OCI-LY3 (cell line): Measurements from ENCODE around the gene WDFY4.

Source experiments
- H2AFZ ChIP-seq: fragments of 200-600, 300-600 bp; shearing (Covaris generic); 2 replicates; pipeline ENCODE4 v1.6.0; 2014; ENCODE audit warnings: antibody characterized with exemption, low read depth, low read length
- H3K27ac ChIP-seq: fragments of 200-600, 300-600 bp; sonication (generic); 2 replicates; pipeline ENCODE4 v1.5.1; 2014; ENCODE audit warnings: mild to moderate bottlenecking, low read length, moderate library complexity, mixed read lengths
- H3K27me3 ChIP-seq: fragments of 200-600, 300-600 bp; sonication (generic); 2 replicates; pipeline ENCODE4 v1.6.1; 2014; ENCODE audit warnings: low read depth, low read length, mixed read lengths
- H3K36me3 ChIP-seq: fragments of 200-600, 300-600 bp; sonication (generic); replicated peaks from 2 replicates; pipeline ENCODE3; 2014; ENCODE audit warnings: low read depth, low read length, mixed read lengths
- H3K4me1 ChIP-seq: fragments of 300-600, 200-600 bp; sonication (generic); 2 replicates; pipeline ENCODE4 v1.6.1; 2014; ENCODE audit warnings: low read length, mixed read lengths
- H3K4me2 ChIP-seq: fragments of 200-600, 300-600 bp; sonication (generic); 2 replicates; pipeline ENCODE4 v1.6.1; 2014; ENCODE audit warnings: low read length, mixed read lengths
- H3K4me3 ChIP-seq: fragments of 300-600, 200-600 bp; sonication (generic); 2 replicates; pipeline ENCODE4 v1.5.1; 2014; ENCODE audit warnings: antibody characterized with exemption, mild to moderate bottlenecking, low read length, moderate library complexity
- H3K79me2 ChIP-seq: fragments of 300-600, 200-600 bp; shearing (Covaris generic); 2 replicates; pipeline ENCODE4 v1.6.1; 2014; ENCODE audit warnings: mild to moderate bottlenecking, low read length, mixed read lengths
- H3K9ac ChIP-seq: fragments of 300-600, 200-600 bp; shearing (Covaris generic); 2 replicates; pipeline ENCODE4 v1.6.0; 2014; ENCODE audit warnings: mild to moderate bottlenecking, low read length, moderate library complexity
- H3K9me3 ChIP-seq: fragments of 200-600, 300-600 bp; shearing (Covaris generic); 2 replicates; pipeline ENCODE4 v1.6.1; 2014; ENCODE audit warnings: low read length, mixed read lengths; ENCODE audit not compliant: insufficient read depth
- H4K20me1 ChIP-seq: fragments of 200-600, 300-600 bp; sonication (generic); 2 replicates; pipeline ENCODE4 v1.6.1; 2016; ENCODE audit warnings: low read length, mixed read lengths; ENCODE audit not compliant: insufficient read depth
- EZH2phosphoT487 ChIP-seq: fragments of 200-600 bp; shearing (Covaris generic); IDR thresholded peaks from 2 replicates; pipeline ENCODE4 v1.6.1; 2018; ENCODE audit warnings: antibody characterized with exemption, mixed run types, low read depth
- TF ChIP-seq, protein P1 (sequence below): fragments of 200-600, 300-600 bp; sonication (generic); IDR thresholded peaks from 2 replicates; pipeline ENCODE4 v1.5.1; 2014; ENCODE audit warnings: antibody characterized with exemption, low read length, low read depth

WDFY4 gene

DNA sequence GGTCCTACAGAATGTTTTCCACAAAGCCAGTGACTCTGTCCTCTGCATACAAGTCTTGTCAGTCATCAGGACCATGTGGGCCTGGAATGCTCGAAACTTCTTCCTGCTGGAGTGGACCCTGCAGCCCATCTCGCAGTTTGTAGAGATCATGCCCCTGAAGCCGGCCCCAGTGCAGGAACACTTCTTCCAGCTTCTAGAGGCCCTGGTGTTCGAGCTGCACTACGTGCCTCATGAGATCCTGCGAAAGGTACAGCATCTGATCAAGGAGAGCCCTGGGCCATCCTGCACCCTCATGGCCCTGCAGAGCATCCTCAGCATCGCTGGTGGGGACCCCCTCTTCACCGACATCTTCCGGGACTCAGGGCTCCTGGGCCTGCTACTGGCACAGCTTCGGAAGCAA lies 46.5 kb downstream of the WDFY4 start:
- H3K4me1 ChIP-seq, result peaks cover 8% of the 10 kb centered on the region; the same call in 1 of the 2 replicates
- H2AFZ ChIP-seq, result no peak overlapping the region
- no peak overlapping the region for H3K27ac ChIP-seq
- H3K4me3 ChIP-seq, result no peak overlapping the region
- no peaks in the 10 kb centered on the region; the same call in 1 of the 2 replicates for H4K20me1 ChIP-seq
- no peak overlapping the region for H3K4me2 ChIP-seq
- TF ChIP-seq EZH2phosphoT487, result no peak
- TF ChIP-seq, protein P1, sequence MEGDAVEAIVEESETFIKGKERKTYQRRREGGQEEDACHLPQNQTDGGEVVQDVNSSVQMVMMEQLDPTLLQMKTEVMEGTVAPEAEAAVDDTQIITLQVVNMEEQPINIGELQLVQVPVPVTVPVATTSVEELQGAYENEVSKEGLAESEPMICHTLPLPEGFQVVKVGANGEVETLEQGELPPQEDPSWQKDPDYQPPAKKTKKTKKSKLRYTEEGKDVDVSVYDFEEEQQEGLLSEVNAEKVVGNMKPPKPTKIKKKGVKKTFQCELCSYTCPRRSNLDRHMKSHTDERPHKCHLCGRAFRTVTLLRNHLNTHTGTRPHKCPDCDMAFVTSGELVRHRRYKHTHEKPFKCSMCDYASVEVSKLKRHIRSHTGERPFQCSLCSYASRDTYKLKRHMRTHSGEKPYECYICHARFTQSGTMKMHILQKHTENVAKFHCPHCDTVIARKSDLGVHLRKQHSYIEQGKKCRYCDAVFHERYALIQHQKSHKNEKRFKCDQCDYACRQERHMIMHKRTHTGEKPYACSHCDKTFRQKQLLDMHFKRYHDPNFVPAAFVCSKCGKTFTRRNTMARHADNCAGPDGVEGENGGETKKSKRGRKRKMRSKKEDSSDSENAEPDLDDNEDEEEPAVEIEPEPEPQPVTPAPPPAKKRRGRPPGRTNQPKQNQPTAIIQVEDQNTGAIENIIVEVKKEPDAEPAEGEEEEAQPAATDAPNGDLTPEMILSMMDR, result no peak
- H3K9ac ChIP-seq, result no peak overlapping the region
- peaks cover 80% of the 10 kb centered on the region for H3K36me3 ChIP-seq
- no peaks in the 10 kb centered on the region for H3K9me3 ChIP-seq
- no peaks in the 10 kb centered on the region for H3K79me2 ChIP-seq
- no peaks in the 10 kb centered on the region for H3K27me3 ChIP-seq

DNA sequence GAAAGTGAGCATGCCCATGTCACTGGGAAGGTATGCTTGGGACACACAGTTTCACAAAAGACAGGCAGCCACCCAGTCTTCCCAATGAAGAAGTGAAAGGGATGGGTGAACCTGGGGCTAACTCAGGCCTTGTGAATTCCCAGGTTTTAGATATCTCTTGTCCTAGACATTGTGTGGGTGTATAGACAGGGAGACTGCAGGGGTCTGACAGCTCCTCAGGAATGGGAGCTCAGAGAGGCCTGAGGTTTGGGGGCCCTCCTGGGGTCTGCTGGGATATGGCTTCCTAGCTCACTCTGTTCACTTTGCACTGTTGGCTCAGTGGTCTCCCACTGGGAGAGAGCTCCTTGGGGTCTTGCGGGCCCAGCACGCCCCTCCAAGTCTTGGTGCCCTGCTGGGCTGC lies 47.0 kb downstream of the WDFY4 start:
- Histone ChIP-seq H3K36me3 (peaks cover 80% of the 10 kb centered on the region), H2AFZ (no peak overlapping the region), H3K9me3 (no peaks in the 10 kb centered on the region), H4K20me1 (no peaks in the 10 kb centered on the region; the same call in 1 of the 2 replicates), H3K4me2 (no peak overlapping the region), H3K27me3 (no peaks in the 10 kb centered on the region), H3K4me1 (peaks cover 8% of the 10 kb centered on the region; the same call in 1 of the 2 replicates), H3K27ac (no peak overlapping the region), H3K4me3 (no peak overlapping the region), H3K9ac (no peak overlapping the region), H3K79me2 (no peaks in the 10 kb centered on the region)
- TF ChIP-seq, protein P1, result no peak
- no peak for TF ChIP-seq EZH2phosphoT487

DNA sequence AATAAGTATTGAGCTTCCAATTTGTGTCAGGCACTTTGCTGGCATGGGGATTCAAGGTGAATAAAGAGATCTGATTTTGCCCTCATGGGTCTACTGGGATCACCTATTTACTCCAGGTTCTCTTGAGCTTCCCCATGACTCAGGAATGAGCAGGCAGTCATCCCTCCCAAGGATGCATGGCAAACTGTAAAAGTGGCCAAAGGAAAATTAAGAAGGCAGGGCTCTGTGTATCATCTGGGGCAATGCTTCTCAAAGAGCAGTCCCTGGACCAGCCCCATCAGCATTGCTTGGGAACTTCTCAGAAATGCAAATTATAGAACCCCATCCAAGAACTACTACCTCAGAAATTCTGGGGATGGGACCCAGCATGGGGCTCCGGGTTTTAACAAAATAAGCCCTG lies 48.7 kb downstream of the WDFY4 start:
- no peak overlapping the region for H3K4me3 ChIP-seq
- H4K20me1 ChIP-seq, result no peaks in the 10 kb centered on the region; the same call in 1 of the 2 replicates
- H3K36me3 ChIP-seq, result peaks cover 77% of the 10 kb centered on the region
- no peaks in the 10 kb centered on the region for H3K27me3 ChIP-seq
- no peak overlapping the region for H3K4me2 ChIP-seq
- H3K9me3 ChIP-seq, result no peaks in the 10 kb centered on the region
- TF ChIP-seq EZH2phosphoT487, result no peak
- TF ChIP-seq, protein P1, result no peak
- H3K79me2 ChIP-seq, result no peaks in the 10 kb centered on the region
- H2AFZ ChIP-seq, result no peak overlapping the region
- H3K9ac ChIP-seq, result no peak overlapping the region
- H3K4me1 ChIP-seq, result no peaks in the 10 kb centered on the region
- H3K27ac ChIP-seq, result no peak overlapping the region

DNA sequence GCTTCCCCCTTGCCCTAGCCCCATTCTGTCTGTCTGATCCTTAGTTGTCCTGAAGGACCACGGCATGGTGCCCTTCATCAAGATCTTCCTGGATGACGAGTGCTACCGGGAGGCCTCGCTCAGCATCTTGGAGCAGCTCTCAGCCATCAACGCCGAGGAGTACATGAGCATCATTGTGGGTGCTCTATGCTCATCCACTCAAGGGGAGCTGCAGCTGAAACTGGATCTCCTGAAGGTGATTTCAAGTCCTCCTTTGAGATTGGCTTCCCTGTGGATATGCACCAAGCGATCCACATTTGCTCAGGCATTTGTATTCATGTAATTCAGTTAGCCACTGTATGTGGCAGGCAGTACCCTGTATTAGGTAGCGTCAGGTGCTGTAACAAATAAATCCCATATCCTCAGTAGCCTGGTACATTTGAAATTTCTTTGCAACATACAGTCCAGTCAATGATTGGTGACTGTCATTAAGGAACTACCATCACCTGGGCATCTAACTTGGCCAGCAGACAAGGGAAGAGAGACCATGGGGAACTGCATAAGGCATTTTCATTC lies 51.2 kb downstream of the WDFY4 start:
- Histone ChIP-seq H3K4me3 (no peak overlapping the region), H3K9ac (no peak overlapping the region), H3K9me3 (no peaks in the 10 kb centered on the region), H3K4me1 (no peaks in the 10 kb centered on the region), H3K27ac (no peak overlapping the region), H3K36me3 (peaks cover 81% of the 10 kb centered on the region), H2AFZ (no peak overlapping the region), H3K27me3 (no peaks in the 10 kb centered on the region), H3K79me2 (0 out of 2 replicates have a peak, but pooled peaks cover 2% of the 10 kb centered on the region), H4K20me1 (no peaks in the 10 kb centered on the region), H3K4me2 (no peak overlapping the region)
- TF ChIP-seq, protein P1, result no peak
- no peak for TF ChIP-seq EZH2phosphoT487
